Activated naive CD8-positive, alpha-beta T cell treated with anti-CD3 and anti-CD28 coated beads, Interleukin-2, amount 10 ng/mL, durations not matched to agents 7 days and 5 days (primary cell): Measurements from ENCODE around the gene PDGFB. TPM values are rescaled to one million over a fixed set of nuclear protein-coding genes. Genes with fewer than 3 reads are reported as not detected.
"Not testable (repeated sequence)": the region's sequence is repeated elsewhere in the genome, so short reads cannot be mapped to it uniquely, and the experiment has no call there.

Experiments
- ATAC-seq: fragments of 150-1000 bp; cut with Tn5 transposase; one replicate; pipeline ENCODE4 v1.10.0; 2021; ENCODE audit warnings: low read depth, moderate library complexity
- POLR2A ChIA-PET: fragments of 350-600 bp; sonication (Branson Sonifier 250); formaldehyde crosslinking; loops from one replicate; lab custom pipeline; 2021; ENCODE audit warnings: antibody characterized with exemption; lab: Charles Lee
- DNase-seq: peaks from one replicate; pipeline ENCODE4 v3.0.0; 2021
- H3K27ac Mint-ChIP-seq: one replicate; pipeline ENCODE4 v1.8.0; 2022; ENCODE audit warnings: mild to moderate bottlenecking, mixed read lengths
- H3K27me3 Mint-ChIP-seq: one replicate; pipeline ENCODE4 v1.8.0; 2022; ENCODE audit warnings: mild to moderate bottlenecking, moderate library complexity, mixed read lengths
- H3K36me3 Mint-ChIP-seq: one replicate; pipeline ENCODE4 v1.8.0; 2021; ENCODE audit warnings: mild to moderate bottlenecking, mixed read lengths
- H3K4me1 Mint-ChIP-seq: one replicate; pipeline ENCODE4 v1.8.0; 2021; ENCODE audit warnings: mixed read lengths
- H3K4me3 Mint-ChIP-seq: one replicate; pipeline ENCODE4 v1.8.0; 2022; ENCODE audit warnings: mild to moderate bottlenecking, moderate library complexity, mixed read lengths
- H3K9me3 Mint-ChIP-seq: one replicate; pipeline ENCODE4 v1.8.0; 2021; ENCODE audit warnings: mixed read lengths
- total RNA-seq, 2 experiments: library from RNA; stranded (reverse); gene quantifications; one replicate each; pipeline ENCODE4 v1.2.3, GENCODE V29; 2021

The PDGFB gene
- total RNA-seq, 2 experiments from 2014 or later = 7.2 to 7.9 TPM

GRCh38 chr22:39219071-39220039 is 25.4 kb downstream of the PDGFB start:
- no peaks in the 10 kb centered on the region for H3K36me3 Mint-ChIP-seq
- H3K4me1 Mint-ChIP-seq = peaks cover 7% of the 10 kb centered on the region
- H3K4me3 Mint-ChIP-seq = no peak overlapping the region
- no peak overlapping the region for H3K27ac Mint-ChIP-seq
- POLR2A ChIA-PET = no interaction called here
- ATAC-seq (no peak), DNase-seq (peak; percentile 7)
- H3K27me3 Mint-ChIP-seq = peaks cover 37% of the 10 kb centered on the region
- peaks cover 2% of the 10 kb centered on the region for H3K9me3 Mint-ChIP-seq

- POLR2A ChIA-PET, ATAC-seq, H3K27ac Mint-ChIP-seq, H3K4me1 Mint-ChIP-seq, H3K9me3 Mint-ChIP-seq, H3K4me3 Mint-ChIP-seq, DNase-seq, H3K36me3 Mint-ChIP-seq: not testable (repeated sequence)
- H3K27me3 Mint-ChIP-seq = peaks cover 42% of the 10 kb centered on the region
These were observed 26.4 kb downstream of the PDGFB start for GRCh38 chr22:39218432-39218831.

- H3K27ac Mint-ChIP-seq = no peak overlapping the region
- peaks cover 40% of the 10 kb centered on the region for H3K27me3 Mint-ChIP-seq
- H3K9me3 Mint-ChIP-seq = peaks cover 2% of the 10 kb centered on the region
- H3K4me1 Mint-ChIP-seq = no peaks in the 10 kb centered on the region
- no peak for ATAC-seq
- H3K4me3 Mint-ChIP-seq = no peak overlapping the region
- DNase-seq = peak; percentile 22
- no peaks in the 10 kb centered on the region for H3K36me3 Mint-ChIP-seq
- POLR2A ChIA-PET = no interaction called here
These were observed 28.7 kb downstream of the PDGFB start for GRCh38 chr22:39216143-39216490.

GRCh38 chr22:39215426-39216142 is 29.2 kb downstream of the PDGFB start:
- Mint-ChIP-seq H3K9me3 (peaks cover 2% of the 10 kb centered on the region), H3K36me3 (no peaks in the 10 kb centered on the region), H3K4me1 (no peaks in the 10 kb centered on the region), H3K27ac (no peak overlapping the region), H3K4me3 (no peak overlapping the region), H3K27me3 (peaks cover 38% of the 10 kb centered on the region)
- DNase-seq (peak; percentile 26), ATAC-seq (peak; percentile 47)
- POLR2A ChIA-PET = no interaction called here

- Mint-ChIP-seq H3K27ac (no peak overlapping the region), H3K9me3 (peaks cover under 1% of the 10 kb centered on the region)
These were observed 29.7 kb downstream of the PDGFB start for GRCh38 chr22:39215070-39215396.

GRCh38 chr22:39214383-39215069 is 30.3 kb downstream of the PDGFB start:
- no peak overlapping the region for H3K4me3 Mint-ChIP-seq
- peaks cover 35% of the 10 kb centered on the region for H3K27me3 Mint-ChIP-seq
- ATAC-seq = no peak
- H3K36me3 Mint-ChIP-seq = no peaks in the 10 kb centered on the region
- no peaks in the 10 kb centered on the region for H3K4me1 Mint-ChIP-seq
- POLR2A ChIA-PET = interaction anchor here (0.6 kb wide), 1 partner anchor 47 kb away, joined by 3 read pairs; no protein-coding TSS in a partner anchor
- no peak overlapping the region for H3K27ac Mint-ChIP-seq
- peak; percentile 3 for DNase-seq
- H3K9me3 Mint-ChIP-seq = no peaks in the 10 kb centered on the region

More at GRCh38 chr22:39215070-39215396, 29.7 kb downstream of the PDGFB start:
- POLR2A ChIA-PET = no interaction called here
- Mint-ChIP-seq H3K27me3 (peaks cover 35% of the 10 kb centered on the region), H3K36me3 (no peaks in the 10 kb centered on the region), H3K4me1 (no peaks in the 10 kb centered on the region), H3K4me3 (no peak overlapping the region)
- ATAC-seq (no peak), DNase-seq (no peak)

GRCh38 chr22:39214006-39214382 is 30.8 kb downstream of the PDGFB start:
- ATAC-seq (no peak), DNase-seq (no peak)
- H3K27me3 Mint-ChIP-seq = peaks cover 35% of the 10 kb centered on the region
- no peak overlapping the region for H3K4me3 Mint-ChIP-seq
- no peaks in the 10 kb centered on the region for H3K36me3 Mint-ChIP-seq
- H3K4me1 Mint-ChIP-seq = no peaks in the 10 kb centered on the region
- no peak overlapping the region for H3K27ac Mint-ChIP-seq
- no peaks in the 10 kb centered on the region for H3K9me3 Mint-ChIP-seq
- POLR2A ChIA-PET = interaction anchor here (0.6 kb wide), 1 partner anchor 46 kb away, joined by 3 read pairs; no protein-coding TSS in a partner anchor

- peaks cover 31% of the 10 kb centered on the region for H3K27me3 Mint-ChIP-seq
- H3K4me3 Mint-ChIP-seq = no peak overlapping the region
- POLR2A ChIA-PET = no interaction called here
- H3K9me3 Mint-ChIP-seq = no peaks in the 10 kb centered on the region
- H3K4me1 Mint-ChIP-seq = no peaks in the 10 kb centered on the region
- DNase-seq = peak; percentile 6
- no peak for ATAC-seq
- H3K27ac Mint-ChIP-seq = no peak overlapping the region
- no peaks in the 10 kb centered on the region for H3K36me3 Mint-ChIP-seq
These were observed 31.9 kb downstream of the PDGFB start for GRCh38 chr22:39212721-39213376.

GRCh38 chr22:39209756-39210155 is 35.0 kb downstream of the PDGFB start:
- Mint-ChIP-seq H3K9me3 (no peaks in the 10 kb centered on the region), H3K4me3 (no peak overlapping the region), H3K27ac (no peak overlapping the region), H3K4me1 (peaks cover 17% of the 10 kb centered on the region), H3K36me3 (no peaks in the 10 kb centered on the region), H3K27me3 (peaks cover 20% of the 10 kb centered on the region)
- ATAC-seq (no peak), DNase-seq (peak; percentile 19)
- POLR2A ChIA-PET = interaction anchor here (1.0 kb wide), 1 partner anchor 12 kb away, joined by 5 read pairs; no protein-coding TSS in a partner anchor

GRCh38 chr22:39208013-39208680 is 36.6 kb downstream of the PDGFB start:
- POLR2A ChIA-PET = interaction anchor here (0.6 to 1.4 kb wide), 2 partner anchors 108 to 290 kb away, joined by 3 to 4 read pairs; no protein-coding TSS in a partner anchor
- Mint-ChIP-seq H3K4me1 (peaks cover 17% of the 10 kb centered on the region), H3K27me3 (peaks cover 22% of the 10 kb centered on the region), H3K4me3 (no peak overlapping the region), H3K9me3 (no peaks in the 10 kb centered on the region), H3K36me3 (no peaks in the 10 kb centered on the region), H3K27ac (no peak overlapping the region)
- ATAC-seq (no peak), DNase-seq (peak; percentile 19)

GRCh38 chr22:39207141-39208012 is 37.4 kb downstream of the PDGFB start:
- ATAC-seq (no peak), DNase-seq (peak; percentile 28)
- H3K9me3 Mint-ChIP-seq = no peaks in the 10 kb centered on the region
- H3K27ac Mint-ChIP-seq = no peak overlapping the region
- peaks cover 22% of the 10 kb centered on the region for H3K27me3 Mint-ChIP-seq
- H3K4me1 Mint-ChIP-seq = peaks cover 17% of the 10 kb centered on the region
- H3K4me3 Mint-ChIP-seq = peak overlapping the region; percentile 32
- POLR2A ChIA-PET = interaction anchor here (0.6 to 1.4 kb wide), 4 partner anchors 34 to 291 kb away, joined by 3 to 4 read pairs (median 3); no protein-coding TSS in a partner anchor
- no peaks in the 10 kb centered on the region for H3K36me3 Mint-ChIP-seq
